Measurements from ENCODE around the gene ANO6. TPM values are rescaled to one million over a fixed set of nuclear protein-coding genes. Genes with fewer than 3 reads are reported as not detected.

Gene ANO6
- total RNA-seq, 2 donors from 2014 or later = 114 to 139 TPM

DNA sequence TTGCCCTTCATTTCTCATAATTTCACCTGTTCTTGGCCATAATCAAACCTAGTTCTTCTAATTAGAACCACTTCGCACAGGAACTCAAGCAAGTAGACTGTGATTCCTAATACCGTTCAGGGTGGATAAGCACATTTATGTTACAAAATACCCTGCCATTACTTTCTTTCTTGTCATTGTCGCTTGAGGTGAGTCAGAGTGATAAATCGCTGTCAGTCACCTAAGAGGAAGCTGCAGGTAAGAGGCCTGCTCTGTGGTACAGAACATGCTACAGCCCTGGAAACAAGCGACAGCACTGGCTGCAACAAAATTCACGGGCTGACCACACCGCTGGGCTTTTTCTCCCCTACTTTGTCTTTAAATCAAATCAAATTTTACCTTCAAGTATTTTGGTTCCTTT, 218.2 kb downstream of the ANO6 start:
- ATAC-seq (ENCODE audit: insufficient number of reproducible peaks, low FRiP score, low read depth) = no peak
- DNase-seq (ENCODE audit: low spot score) = no peak
- Histone ChIP-seq H3K4me3 (no peak overlapping the region), H3K27me3 (replicated peaks; ENCODE audit: insufficient read depth) (no peaks in the 10 kb centered on the region), H3K27ac (no peak overlapping the region), H3K9me3 (no peaks in the 10 kb centered on the region), H3K4me1 (ENCODE audit: control insufficient read depth in 1 of 2, low read depth in 2 of 2) (peaks cover 0 to 9% of the 10 kb centered on the region in 2 donors), H3K36me3 (peaks cover 23% of the 10 kb centered on the region)
- TF ChIP-seq, protein P1, sequence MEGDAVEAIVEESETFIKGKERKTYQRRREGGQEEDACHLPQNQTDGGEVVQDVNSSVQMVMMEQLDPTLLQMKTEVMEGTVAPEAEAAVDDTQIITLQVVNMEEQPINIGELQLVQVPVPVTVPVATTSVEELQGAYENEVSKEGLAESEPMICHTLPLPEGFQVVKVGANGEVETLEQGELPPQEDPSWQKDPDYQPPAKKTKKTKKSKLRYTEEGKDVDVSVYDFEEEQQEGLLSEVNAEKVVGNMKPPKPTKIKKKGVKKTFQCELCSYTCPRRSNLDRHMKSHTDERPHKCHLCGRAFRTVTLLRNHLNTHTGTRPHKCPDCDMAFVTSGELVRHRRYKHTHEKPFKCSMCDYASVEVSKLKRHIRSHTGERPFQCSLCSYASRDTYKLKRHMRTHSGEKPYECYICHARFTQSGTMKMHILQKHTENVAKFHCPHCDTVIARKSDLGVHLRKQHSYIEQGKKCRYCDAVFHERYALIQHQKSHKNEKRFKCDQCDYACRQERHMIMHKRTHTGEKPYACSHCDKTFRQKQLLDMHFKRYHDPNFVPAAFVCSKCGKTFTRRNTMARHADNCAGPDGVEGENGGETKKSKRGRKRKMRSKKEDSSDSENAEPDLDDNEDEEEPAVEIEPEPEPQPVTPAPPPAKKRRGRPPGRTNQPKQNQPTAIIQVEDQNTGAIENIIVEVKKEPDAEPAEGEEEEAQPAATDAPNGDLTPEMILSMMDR (IDR thresholded peaks at IDR 0.05) = no peak

DNA sequence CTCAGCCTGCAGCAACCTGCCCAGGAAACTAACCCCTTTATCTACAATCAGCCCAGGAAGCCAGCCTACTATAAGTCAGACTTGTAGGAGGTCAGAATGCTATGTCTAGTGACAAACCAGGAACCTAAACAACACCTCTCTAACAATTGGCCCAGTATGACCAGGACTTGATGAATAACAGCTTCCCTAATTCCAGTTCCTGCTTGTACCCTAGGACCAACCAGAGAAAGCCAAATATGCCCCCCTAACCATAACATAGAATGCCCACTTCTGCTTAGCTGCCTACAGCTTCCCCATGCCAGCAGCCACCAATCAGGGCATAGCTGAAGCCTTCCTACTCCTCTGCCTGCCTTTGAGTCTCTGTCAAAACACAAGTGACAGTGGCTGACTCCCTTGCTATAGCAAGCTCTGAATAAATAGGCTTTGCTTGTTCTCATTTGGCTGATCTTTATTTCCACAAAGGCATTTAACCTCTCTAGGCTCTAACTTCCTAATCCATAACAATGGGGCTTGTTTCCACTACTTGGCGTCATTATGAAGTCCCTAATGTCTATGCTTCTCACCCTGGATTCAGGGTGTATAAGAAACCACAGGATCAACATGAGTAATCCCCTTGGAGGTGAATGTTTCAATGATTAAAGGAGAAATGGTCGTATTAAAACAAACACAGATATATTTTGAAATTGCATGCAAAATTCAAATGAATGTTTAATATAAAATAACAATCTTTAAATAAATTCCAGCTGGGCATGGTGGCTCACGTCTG, 220.2 kb downstream of the ANO6 start:
- DNase-seq (ENCODE audit: low spot score) (no peak), ATAC-seq (ENCODE audit: insufficient number of reproducible peaks, low FRiP score, low read depth) (no peak)
- TF ChIP-seq, protein P1 (IDR thresholded peaks at IDR 0.05) = no peak
- Histone ChIP-seq H3K9me3 (no peaks in the 10 kb centered on the region), H3K27ac (no peak overlapping the region), H3K27me3 (replicated peaks; ENCODE audit: insufficient read depth) (no peaks in the 10 kb centered on the region), H3K4me1 (ENCODE audit: control insufficient read depth in 1 of 2, low read depth in 2 of 2) (peaks cover 0 to 9% of the 10 kb centered on the region in 2 donors), H3K36me3 (peaks cover 5% of the 10 kb centered on the region), H3K4me3 (no peak overlapping the region)

DNA sequence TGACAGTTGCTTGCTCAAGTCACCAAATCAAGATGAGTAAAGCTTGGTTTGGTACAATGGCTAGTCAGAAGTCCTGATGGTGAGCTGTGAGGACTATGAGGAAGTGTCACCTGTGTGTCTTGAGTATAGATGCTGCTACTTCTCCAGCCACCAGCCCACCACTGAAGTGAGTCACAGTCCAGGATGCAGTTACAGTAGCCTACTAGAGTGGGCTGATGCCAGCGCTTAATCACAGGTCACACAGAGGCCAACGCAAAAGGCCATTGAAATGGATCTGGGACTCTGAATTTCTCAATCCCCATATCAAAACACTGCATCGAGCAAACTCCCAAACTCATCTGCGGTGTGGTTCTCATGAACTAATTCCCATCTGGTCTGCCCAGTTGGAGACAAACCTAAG, 223.1 kb downstream of the ANO6 start:
- TF ChIP-seq, protein P1 (IDR thresholded peaks at IDR 0.05) = no peak
- ATAC-seq (ENCODE audit: insufficient number of reproducible peaks, low FRiP score, low read depth) (no peak), DNase-seq (ENCODE audit: low spot score) (no peak)
- Histone ChIP-seq H3K27ac (no peak overlapping the region), H3K36me3 (no peaks in the 10 kb centered on the region), H3K4me1 (ENCODE audit: control insufficient read depth in 1 of 2, low read depth in 2 of 2) (peaks cover 0 to 9% of the 10 kb centered on the region in 2 donors), H3K27me3 (replicated peaks; ENCODE audit: insufficient read depth) (no peaks in the 10 kb centered on the region), H3K4me3 (no peak overlapping the region), H3K9me3 (peaks cover 4% of the 10 kb centered on the region)

DNA sequence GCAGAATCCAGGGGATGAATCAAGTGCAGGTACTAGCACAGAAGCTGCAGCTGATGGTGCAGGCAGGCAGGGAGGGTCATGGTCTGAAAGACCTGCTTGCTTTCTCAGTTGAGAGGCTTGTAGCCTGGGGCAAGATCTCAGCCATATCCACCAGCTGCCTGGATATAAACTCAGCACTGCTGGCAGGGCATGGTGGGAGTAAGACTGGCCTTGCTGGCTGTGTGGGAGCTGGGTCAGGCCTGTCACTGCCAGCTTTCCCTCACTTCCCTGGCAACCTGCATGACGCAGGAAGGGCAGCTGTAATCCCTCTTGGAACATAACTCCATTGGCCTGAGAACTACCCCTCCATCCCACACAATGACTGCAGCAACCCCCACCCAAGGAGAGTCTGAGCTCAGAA, 230.1 kb downstream of the ANO6 start:
- Histone ChIP-seq H3K36me3 (no peaks in the 10 kb centered on the region), H3K27me3 (replicated peaks; ENCODE audit: insufficient read depth) (no peaks in the 10 kb centered on the region), H3K27ac (no peak overlapping the region), H3K4me1 (ENCODE audit: control insufficient read depth in 1 of 2, low read depth in 2 of 2) (no peaks in the 10 kb centered on the region), H3K4me3 (no peak overlapping the region), H3K9me3 (peaks cover 4% of the 10 kb centered on the region)
- no peak for DNase-seq (ENCODE audit: low spot score)
- ATAC-seq (ENCODE audit: insufficient number of reproducible peaks, low FRiP score, low read depth) = no peak
- TF ChIP-seq, protein P1 (IDR thresholded peaks at IDR 0.05) = no peak

DNA sequence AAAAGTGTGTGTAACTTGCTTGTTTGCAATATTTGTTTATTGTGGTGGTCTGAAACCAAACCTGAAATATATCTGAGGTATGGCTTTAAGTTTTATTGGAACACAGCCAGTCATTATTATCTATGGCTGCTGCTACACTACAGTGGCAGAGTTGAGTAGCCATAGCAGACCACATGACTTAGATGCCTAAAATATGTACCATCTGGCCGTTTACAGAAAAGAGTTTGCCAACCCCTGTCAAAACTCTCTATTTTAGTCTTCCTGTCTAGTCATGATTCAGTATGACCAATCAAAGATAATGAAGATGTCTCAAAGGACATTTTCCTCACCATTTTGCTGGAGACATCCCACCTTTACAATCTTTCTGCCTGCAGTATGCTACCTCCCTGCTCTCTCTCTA, 242.3 kb downstream of the ANO6 start:
- TF ChIP-seq, protein P1 (IDR thresholded peaks at IDR 0.05) = no peak
- ATAC-seq (ENCODE audit: insufficient number of reproducible peaks, low FRiP score, low read depth) (no peak), DNase-seq (ENCODE audit: low spot score) (no peak)
- peak overlapping the region; percentile 71 to 87 for H3K27ac ChIP-seq
- H3K36me3 ChIP-seq = no peaks in the 10 kb centered on the region
- no peaks in the 10 kb centered on the region for H3K27me3 ChIP-seq (replicated peaks; ENCODE audit: insufficient read depth)
- no peaks in the 10 kb centered on the region for H3K9me3 ChIP-seq
- H3K4me3 ChIP-seq = no peak overlapping the region
- peaks cover 16 to 33% of the 10 kb centered on the region in 2 donors for H3K4me1 ChIP-seq (ENCODE audit: control insufficient read depth in 1 of 2, low read depth in 2 of 2)
